Inferior parietal cortex (tissue), 1 donor: ENCODE results near the gene TNNT1.
"Not testable (repeated sequence)": the region's sequence is repeated elsewhere in the genome, so short reads cannot be mapped to it uniquely, and the experiment has no call there.

Experiments
- DNase-seq: peaks from one replicate; pipeline ENCODE4 v3.0.0-alpha.2; 2016; ENCODE audit errors: extremely low spot score

TNNT1 gene, protein sequence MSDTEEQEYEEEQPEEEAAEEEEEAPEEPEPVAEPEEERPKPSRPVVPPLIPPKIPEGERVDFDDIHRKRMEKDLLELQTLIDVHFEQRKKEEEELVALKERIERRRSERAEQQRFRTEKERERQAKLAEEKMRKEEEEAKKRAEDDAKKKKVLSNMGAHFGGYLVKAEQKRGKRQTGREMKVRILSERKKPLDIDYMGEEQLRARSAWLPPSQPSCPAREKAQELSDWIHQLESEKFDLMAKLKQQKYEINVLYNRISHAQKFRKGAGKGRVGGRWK

DNA sequence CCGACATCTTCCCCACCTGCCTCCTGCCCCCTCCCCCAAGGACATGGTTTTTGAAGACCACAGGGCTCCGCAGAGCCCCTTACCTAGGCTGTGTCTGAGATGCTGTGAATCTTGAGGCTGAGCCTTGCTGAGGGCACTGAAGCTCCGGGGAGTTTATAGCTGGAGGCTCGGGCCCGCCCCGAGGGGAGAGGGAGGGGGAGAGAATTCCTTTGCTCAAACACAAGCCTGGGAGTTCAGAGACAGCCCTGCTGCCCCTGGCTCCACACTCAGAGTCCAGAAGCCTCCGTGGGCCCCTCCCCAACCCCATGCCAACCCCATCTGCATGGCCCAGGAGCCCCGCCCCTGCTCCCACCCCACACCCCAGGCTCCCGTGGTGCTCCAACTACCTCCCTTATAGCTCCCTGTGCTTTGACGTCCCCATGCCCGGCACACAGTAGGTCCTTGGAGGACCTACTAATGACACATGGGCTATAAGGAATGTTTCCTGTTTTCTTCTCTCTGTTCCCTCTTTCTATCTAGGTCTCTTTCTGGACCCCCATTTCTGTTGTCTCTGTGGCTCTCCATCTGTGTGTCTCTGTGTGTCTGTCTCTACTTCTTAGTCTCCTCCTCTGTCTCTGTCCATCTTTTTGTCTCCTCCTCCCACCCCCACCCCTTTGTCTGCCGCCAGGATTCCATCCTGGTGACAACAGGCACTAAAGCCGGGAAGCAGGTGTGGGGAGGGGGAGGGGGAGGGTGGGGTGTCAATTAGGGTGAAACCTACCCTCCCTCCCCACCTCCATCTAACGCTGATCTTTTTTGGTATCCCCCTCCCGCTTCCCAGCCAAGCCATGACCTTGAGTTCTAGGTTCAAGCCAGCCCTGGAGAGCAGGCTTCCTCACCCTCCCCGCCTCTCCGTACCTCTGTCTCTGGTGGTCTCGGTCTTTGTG, at the start of gene TNNT1:
Gene TNNT1 (minus strand): TSS at position 129 of the 926 bp plus-strand sequence. CDS start 2,049 bp downstream, outside the sequence.
- DNase-seq = no peak

DNA sequence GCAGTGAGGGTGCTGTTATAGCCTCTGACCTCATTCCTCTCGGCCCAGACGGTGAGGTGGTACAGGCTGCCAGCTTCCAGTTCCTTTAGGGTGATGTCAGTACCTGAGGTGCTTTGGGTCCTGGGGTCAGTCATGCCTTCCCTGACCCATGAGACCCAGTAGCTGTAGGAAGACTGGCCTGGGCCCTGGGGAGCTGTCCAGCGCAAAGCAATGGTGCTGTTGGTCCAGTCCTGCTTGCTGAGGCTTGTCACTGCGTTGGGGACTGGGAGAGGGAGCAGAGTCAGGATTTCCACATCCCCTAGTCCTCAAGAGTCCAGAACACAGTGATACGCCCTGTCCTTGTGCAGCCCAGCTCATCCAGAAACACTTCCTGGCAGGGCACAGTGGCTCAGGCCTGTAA, 49.6 kb upstream of the TNNT1 start:
- no peak for DNase-seq

GRCh38 chr19:55197528-55197927, 48.5 kb upstream of the TNNT1 start:
- no peak for DNase-seq

GRCh38 chr19:55196803-55197202, 47.8 kb upstream of the TNNT1 start:
- DNase-seq = no peak

GRCh38 chr19:55193481-55193880, 44.5 kb upstream of the TNNT1 start:
- no peak for DNase-seq

- peak; percentile 57 for DNase-seq
Observed at GRCh38 chr19:55189403-55189835, 40.4 kb upstream of the TNNT1 start.

GRCh38 chr19:55188625-55189024, 39.6 kb upstream of the TNNT1 start:
- no peak for DNase-seq

DNA sequence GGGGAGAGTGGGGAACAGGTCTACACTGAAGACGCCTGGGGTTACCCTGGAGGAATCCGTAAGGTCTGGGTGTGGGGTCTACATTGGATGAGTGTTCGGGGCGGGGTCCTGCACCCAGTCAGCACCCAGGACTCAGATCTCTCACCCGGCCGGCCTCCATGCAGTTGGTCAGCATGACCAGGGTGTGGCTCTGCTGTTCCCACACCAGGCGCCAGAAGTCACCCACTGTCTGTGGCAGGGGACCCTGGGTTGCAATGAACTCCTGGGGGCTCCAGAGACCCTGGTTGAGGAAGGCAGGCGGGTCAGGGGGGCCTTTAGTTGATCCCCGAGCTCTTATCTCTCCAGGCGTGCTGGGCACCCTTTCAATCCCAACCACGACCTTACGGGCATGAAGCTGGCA, 37.1 kb upstream of the TNNT1 start:
- no peak for DNase-seq

GRCh38 chr19:55181740-55182139, 32.7 kb upstream of the TNNT1 start:
- no peak for DNase-seq

GRCh38 chr19:55179606-55180484, 30.8 kb upstream of the TNNT1 start, which contains the start of gene SYT5:
Gene SYT5, minus strand, starts transcription at chr19:55180289. Its CDS starts 1,248 bp downstream, at chr19:55179041.
- DNase-seq = no peak

GRCh38 chr19:55178781-55179599, 30.0 kb upstream of the TNNT1 start:
- peak; percentile 80 for DNase-seq

- no peak for DNase-seq
Observed at GRCh38 chr19:55176076-55176475, 27.1 kb upstream of the TNNT1 start.

- DNase-seq = no peak
Observed at GRCh38 chr19:55175117-55175867, 26.3 kb upstream of the TNNT1 start.

DNA sequence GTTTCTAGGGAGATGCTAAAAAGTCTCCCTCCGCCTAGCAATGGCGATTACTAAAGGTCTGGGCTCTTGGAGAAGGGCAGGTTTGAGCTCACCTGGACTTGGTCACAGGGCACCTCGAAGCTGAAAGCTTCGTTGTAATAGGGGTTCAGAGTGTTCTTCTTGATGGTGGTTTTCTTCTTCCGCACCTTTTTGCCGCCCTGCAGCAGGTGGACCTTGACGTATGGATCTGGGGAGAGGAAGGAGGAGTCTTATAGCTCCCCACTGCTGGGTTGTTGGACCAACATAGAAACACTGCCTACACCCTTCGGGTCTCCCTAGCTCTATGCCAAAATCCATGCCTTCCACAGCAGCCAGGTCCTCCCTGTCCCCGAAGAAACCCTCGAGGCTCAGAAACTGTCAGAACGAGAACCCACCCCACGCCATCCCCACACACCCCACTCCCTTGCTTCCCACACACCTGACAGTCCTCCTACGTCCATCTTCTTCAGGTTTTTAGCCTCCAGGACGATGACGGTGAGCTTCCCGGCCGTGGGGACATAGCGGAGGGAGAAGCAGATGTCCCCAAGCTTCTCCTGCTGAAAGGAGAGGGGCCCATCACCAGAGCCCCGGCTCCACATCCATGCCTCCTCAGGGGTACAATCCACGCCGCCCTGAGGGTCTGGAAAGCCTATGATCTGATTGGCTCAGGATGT, 25.6 kb upstream of the TNNT1 start:
- DNase-seq = no peak

GRCh38 chr19:55173714-55174409, 24.9 kb upstream of the TNNT1 start:
- no peak for DNase-seq

GRCh38 chr19:55173186-55173713, 24.2 kb upstream of the TNNT1 start:
- no peak for DNase-seq

GRCh38 chr19:55172741-55173140, 23.7 kb upstream of the TNNT1 start:
- no peak for DNase-seq

DNA sequence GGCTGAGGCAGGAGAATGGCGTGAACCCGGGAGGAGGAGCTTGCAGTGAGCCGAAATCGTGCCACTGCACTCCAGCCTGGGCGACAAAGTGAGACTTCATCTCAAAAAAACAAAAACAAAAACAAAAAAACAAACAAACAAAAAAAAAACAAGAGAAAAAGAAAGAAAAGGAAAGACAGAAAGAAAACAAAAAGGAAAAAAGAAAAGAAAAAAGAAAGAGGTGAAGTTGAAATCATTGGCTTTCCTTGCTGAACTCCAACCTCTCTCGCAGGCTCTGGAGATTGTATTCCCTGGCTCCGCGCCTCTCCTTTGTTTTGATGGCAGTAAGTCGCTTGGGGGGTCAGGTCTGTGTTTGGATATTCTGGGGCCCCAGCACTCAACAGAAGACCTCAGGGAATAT, 23.3 kb upstream of the TNNT1 start:
- DNase-seq = not testable (repeated sequence)

GRCh38 chr19:55171440-55171839, 22.4 kb upstream of the TNNT1 start:
- no peak for DNase-seq
